Smooth muscle cell (in vitro differentiated cells): Measurements from ENCODE around the gene MVB12A. TPM values are rescaled to one million over a fixed set of nuclear protein-coding genes. Genes with fewer than 3 reads are reported as not detected.

Source experiments
- DNase-seq: peaks from one replicate; lab custom pipeline; 2025; ENCODE audit not compliant: unreplicated experiment; lab: John Stamatoyannopoulos, UW
- H2AFZ ChIP-seq: fragments of 200-600 bp; sonication (generic); 2 replicates; pipeline ENCODE4 v1.6.0; 2016; ENCODE audit warnings: antibody characterized with exemption, low read depth, mild to moderate bottlenecking
- H3F3A ChIP-seq: fragments of 200-600 bp; sonication (generic); 2 replicates; pipeline ENCODE4 v1.6.0; 2017; ENCODE audit warnings: antibody characterized with exemption, low read depth
- H3K27ac ChIP-seq: fragments of 200-600 bp; sonication (generic); 2 replicates; pipeline ENCODE4 v1.5.1; 2016; ENCODE audit warnings: low read depth, mild to moderate bottlenecking
- H3K27me3 ChIP-seq: fragments of 200-600 bp; sonication (generic); 2 replicates; pipeline ENCODE4 v1.6.1; 2016; ENCODE audit warnings: low read depth, mild to moderate bottlenecking
- H3K36me3 ChIP-seq: fragments of 200-600 bp; sonication (generic); 2 replicates; pipeline ENCODE4 v1.5.1; 2016; ENCODE audit warnings: low read depth
- H3K4me1 ChIP-seq: fragments of 200-600 bp; sonication (generic); 2 replicates; pipeline ENCODE4 v1.5.1; 2016; ENCODE audit warnings: low read depth
- H3K4me2 ChIP-seq: fragments of 200-600 bp; sonication (generic); 2 replicates; pipeline ENCODE4 v1.6.0; 2016; ENCODE audit warnings: mild to moderate bottlenecking
- H3K4me3 ChIP-seq: fragments of 200-600 bp; sonication (generic); 2 replicates; pipeline ENCODE4 v1.5.1; 2016; ENCODE audit warnings: mild to moderate bottlenecking
- H3K79me2 ChIP-seq: fragments of 200-600 bp; sonication (generic); 2 replicates; pipeline ENCODE4 v1.6.0; 2016; ENCODE audit warnings: low read depth, mild to moderate bottlenecking
- H3K9ac ChIP-seq: fragments of 200-600 bp; sonication (generic); 2 replicates; pipeline ENCODE4 v1.6.0; 2016; ENCODE audit warnings: low read depth
- H3K9me3 ChIP-seq: fragments of 200-600 bp; sonication (generic); replicated peaks from 2 replicates; pipeline ENCODE4 v1.5.1; 2016; ENCODE audit warnings: low read depth
- H4K20me1 ChIP-seq: fragments of 200-600 bp; sonication (generic); 2 replicates; pipeline ENCODE4 v1.6.0; 2016; ENCODE audit warnings: low read depth
- WGBS: methylation state at CpG from one replicate; pipeline ENCODE4 v1.1.7; 2016; ENCODE audit warnings: low lambda C conversion rate; 5-methylcytosine and 5-hydroxymethylcytosine counted together
- polyA plus RNA-seq: library from polyadenylated mRNA; unstranded; fragments of >200 nt; fragmentation: Nextera tagmentation; extraction: Ambion mirVana; gene quantifications from 2 replicates; pipeline ENCODE4 v1.2.1, GENCODE V29; 2016
- total RNA-seq: library from RNA; depleted of rRNA; stranded (reverse); fragments of >200 nt; gene quantifications from 2 replicates; pipeline ENCODE4 v1.2.3, GENCODE V29; 2014
- TF ChIP-seq, protein P1 (sequence below): fragments of 200-600 bp; sonication (generic); IDR thresholded peaks from 2 replicates; pipeline ENCODE4 v1.5.1; 2017; ENCODE audit warnings: borderline replicate concordance, mild to moderate bottlenecking, antibody characterized with exemption; ENCODE audit not compliant: insufficient read depth, poor library complexity, severe bottlenecking

Gene MVB12A
- total and polyA plus RNA-seq, 2 experiments from 2014 or later = 68.1 to 98.1 TPM

DNA sequence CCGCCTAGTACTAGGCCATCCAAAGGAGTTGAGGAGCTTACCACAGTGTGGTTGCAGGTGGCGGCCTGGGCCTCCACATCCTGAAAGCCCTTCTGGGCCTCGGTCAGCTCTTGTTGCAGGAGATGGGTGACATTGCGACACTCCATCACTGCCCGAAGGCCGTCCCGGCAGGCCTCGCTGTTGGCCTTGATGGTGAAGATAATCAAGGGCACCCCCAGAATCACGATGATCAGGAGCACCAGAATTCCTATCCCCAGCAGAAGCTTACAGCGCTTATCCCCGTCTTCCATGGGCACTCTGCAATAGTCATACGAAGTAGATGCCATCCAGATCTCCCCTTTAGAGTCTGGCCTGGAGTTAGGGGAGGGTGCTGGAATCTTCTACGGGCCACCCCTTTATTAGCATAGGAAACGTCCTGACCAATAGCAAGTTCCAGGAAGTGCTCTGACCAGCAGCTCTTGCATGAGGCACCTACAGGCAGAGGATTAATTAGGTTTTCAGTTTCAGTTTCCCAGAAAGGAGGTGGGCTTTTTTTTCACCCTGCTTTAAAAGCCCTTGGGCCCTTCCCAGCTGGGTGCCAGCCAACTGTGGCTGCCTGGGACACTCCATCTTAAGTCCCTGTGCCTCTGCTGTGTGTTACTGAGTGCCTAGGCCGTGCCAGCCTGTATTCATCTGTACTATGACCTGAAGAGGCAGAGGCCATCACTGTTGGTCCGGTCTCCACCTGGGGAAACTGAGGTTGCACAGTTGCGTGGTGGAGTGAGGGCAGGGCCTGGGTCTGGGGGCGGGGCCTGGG, 14.4 kb upstream of the MVB12A start, which contains the start of gene BST2:
Gene BST2, minus strand, starts transcription at position 381 of the 796 bp plus-strand sequence. Its CDS starts 55 bp downstream, at position 326.
- H2AFZ ChIP-seq = no peak within 1 kb of the TSS
- no peaks in the 10 kb centered on the region for H3K27me3 ChIP-seq
- H3F3A ChIP-seq = no peaks in the 10 kb centered on the region
- no peak within 1 kb of the TSS for H3K9ac ChIP-seq
- TF ChIP-seq, protein P1, sequence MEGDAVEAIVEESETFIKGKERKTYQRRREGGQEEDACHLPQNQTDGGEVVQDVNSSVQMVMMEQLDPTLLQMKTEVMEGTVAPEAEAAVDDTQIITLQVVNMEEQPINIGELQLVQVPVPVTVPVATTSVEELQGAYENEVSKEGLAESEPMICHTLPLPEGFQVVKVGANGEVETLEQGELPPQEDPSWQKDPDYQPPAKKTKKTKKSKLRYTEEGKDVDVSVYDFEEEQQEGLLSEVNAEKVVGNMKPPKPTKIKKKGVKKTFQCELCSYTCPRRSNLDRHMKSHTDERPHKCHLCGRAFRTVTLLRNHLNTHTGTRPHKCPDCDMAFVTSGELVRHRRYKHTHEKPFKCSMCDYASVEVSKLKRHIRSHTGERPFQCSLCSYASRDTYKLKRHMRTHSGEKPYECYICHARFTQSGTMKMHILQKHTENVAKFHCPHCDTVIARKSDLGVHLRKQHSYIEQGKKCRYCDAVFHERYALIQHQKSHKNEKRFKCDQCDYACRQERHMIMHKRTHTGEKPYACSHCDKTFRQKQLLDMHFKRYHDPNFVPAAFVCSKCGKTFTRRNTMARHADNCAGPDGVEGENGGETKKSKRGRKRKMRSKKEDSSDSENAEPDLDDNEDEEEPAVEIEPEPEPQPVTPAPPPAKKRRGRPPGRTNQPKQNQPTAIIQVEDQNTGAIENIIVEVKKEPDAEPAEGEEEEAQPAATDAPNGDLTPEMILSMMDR = no peak
- no peaks in the 10 kb centered on the region for H4K20me1 ChIP-seq
- H3K4me3 ChIP-seq = no peak within 1 kb of the TSS
- H3K36me3 ChIP-seq = no peaks in the 10 kb centered on the region
- no peak within 1 kb of the TSS for H3K27ac ChIP-seq
- H3K79me2 ChIP-seq = no peaks in the 10 kb centered on the region
- peaks cover 15% of the 10 kb centered on the region for H3K4me1 ChIP-seq
- DNase-seq = no peak
- no peaks in the 10 kb centered on the region for H3K9me3 ChIP-seq
- H3K4me2 ChIP-seq = no peak within 1 kb of the TSS
- WGBS = 88% methylated on average over 18 of the region's 18 CpGs

DNA sequence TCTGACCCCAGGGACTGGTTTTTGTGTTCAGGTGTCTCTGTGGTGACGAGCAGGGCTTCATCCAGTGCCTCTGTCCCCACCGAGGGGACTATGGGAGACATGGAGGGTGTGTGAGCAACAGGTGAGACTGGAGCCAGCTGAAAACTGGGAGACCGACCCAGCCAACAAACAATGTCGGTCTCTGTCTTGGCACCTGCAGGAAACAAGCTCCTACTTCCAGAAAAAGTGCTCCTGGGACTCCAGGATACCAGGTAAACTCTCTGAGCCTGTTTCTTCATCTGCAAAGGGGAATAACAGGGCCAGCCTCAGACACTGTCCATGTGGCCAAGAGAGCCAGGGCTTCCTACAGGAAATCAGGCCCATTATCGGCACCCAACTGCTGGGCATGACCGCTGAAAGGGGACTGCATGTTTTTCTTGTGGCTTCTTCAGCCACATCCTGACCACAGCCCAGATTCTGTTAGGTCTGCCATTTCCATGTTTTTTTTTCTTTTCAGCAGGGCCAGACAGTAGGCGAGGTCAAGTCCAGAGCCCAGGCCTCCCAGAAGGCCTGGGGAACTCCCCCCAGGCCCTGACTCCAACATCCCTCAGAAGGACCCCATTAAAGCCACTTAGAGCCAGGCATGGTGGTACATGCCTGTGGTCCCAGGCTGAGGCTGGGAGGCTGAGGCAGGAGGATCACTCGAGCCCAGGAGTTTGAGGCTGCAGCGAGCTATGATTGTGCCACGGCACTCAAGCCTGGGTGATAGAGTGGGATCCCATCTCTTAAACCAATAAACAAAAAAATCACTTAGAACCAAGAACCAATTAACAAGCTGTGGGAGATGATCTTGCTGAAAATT, 13.6 kb upstream of the MVB12A start:
- Histone ChIP-seq H3K27ac (no peak overlapping the region), H3F3A (no peaks in the 10 kb centered on the region), H4K20me1 (no peaks in the 10 kb centered on the region), H3K4me2 (no peak overlapping the region), H3K79me2 (no peaks in the 10 kb centered on the region), H3K4me1 (peaks cover 15% of the 10 kb centered on the region), H3K9ac (no peak overlapping the region), H3K36me3 (no peaks in the 10 kb centered on the region), H2AFZ (no peak overlapping the region), H3K4me3 (no peak overlapping the region), H3K9me3 (no peaks in the 10 kb centered on the region), H3K27me3 (no peaks in the 10 kb centered on the region)
- no peak for DNase-seq
- TF ChIP-seq, protein P1 = no peak
- WGBS = 69% methylated on average over 10 of the region's 10 CpGs

DNA sequence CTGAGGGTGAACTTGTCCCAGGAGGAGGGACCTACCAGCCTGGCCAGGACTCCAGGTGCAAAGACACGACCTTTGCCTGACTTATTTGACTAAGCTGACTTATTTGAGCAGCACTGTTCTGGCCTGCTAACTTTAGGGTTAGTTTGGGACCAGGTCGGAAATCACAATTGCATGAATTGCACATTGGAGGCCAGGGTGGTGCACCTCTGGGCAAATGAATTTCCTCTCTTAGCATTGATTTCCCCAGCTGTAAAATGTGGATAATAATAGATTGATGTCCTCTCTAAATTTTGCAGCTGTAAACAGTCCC, 13.0 kb upstream of the MVB12A start:
- no peak overlapping the region for H3K9ac ChIP-seq
- H3K4me3 ChIP-seq = no peak overlapping the region
- no peaks in the 10 kb centered on the region for H3K36me3 ChIP-seq
- peaks cover 15% of the 10 kb centered on the region for H3K4me1 ChIP-seq
- H3K27ac ChIP-seq = no peak overlapping the region
- no peak overlapping the region for H2AFZ ChIP-seq
- no peaks in the 10 kb centered on the region for H4K20me1 ChIP-seq
- no peaks in the 10 kb centered on the region for H3F3A ChIP-seq
- no peaks in the 10 kb centered on the region for H3K27me3 ChIP-seq
- TF ChIP-seq, protein P1 = no peak
- H3K79me2 ChIP-seq = no peaks in the 10 kb centered on the region
- H3K9me3 ChIP-seq = no peaks in the 10 kb centered on the region
- DNase-seq = no peak
- WGBS = 77% methylated on average over 2 of the region's 2 CpGs
- H3K4me2 ChIP-seq = no peak overlapping the region
